Measurements from ENCODE around the gene CSNK1G1.

CSNK1G1 gene

GRCh38 chr15:64143276-64143675 lies 212.7 kb downstream of the CSNK1G1 start:
- H3K4me3 ChIP-seq (ENCODE audit: low read depth, low read length), result no peak overlapping the region
- TF ChIP-seq CTCF (IDR thresholded peaks at IDR 0.05; ENCODE audit: low read depth, low read length) (no peak), POLR2A (IDR thresholded peaks at IDR 0.05; ENCODE audit: extremely low read depth, insufficient read length) (no peak)
- no peak for DNase-seq (ENCODE audit: low read depth)

GRCh38 chr15:64141798-64142512 lies 214.0 kb downstream of the CSNK1G1 start:
- DNase-seq (ENCODE audit: low read depth), result no peak
- TF ChIP-seq MYC (IDR thresholded peaks at IDR 0.05; ENCODE audit: low read depth, low read length), result no peak
- TF ChIP-seq POLR2A (IDR thresholded peaks at IDR 0.05; ENCODE audit: extremely low read depth, insufficient read length), result no peak
- TF ChIP-seq CTCF (IDR thresholded peaks at IDR 0.05; ENCODE audit: low read depth, low read length), result no peak
- TF ChIP-seq, protein P1, sequence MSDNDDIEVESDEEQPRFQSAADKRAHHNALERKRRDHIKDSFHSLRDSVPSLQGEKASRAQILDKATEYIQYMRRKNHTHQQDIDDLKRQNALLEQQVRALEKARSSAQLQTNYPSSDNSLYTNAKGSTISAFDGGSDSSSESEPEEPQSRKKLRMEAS (IDR thresholded peaks at IDR 0.05; ENCODE audit: low read depth, low read length), result no peak
- no peak overlapping the region for H3K4me3 ChIP-seq (ENCODE audit: low read depth, low read length)

DNA sequence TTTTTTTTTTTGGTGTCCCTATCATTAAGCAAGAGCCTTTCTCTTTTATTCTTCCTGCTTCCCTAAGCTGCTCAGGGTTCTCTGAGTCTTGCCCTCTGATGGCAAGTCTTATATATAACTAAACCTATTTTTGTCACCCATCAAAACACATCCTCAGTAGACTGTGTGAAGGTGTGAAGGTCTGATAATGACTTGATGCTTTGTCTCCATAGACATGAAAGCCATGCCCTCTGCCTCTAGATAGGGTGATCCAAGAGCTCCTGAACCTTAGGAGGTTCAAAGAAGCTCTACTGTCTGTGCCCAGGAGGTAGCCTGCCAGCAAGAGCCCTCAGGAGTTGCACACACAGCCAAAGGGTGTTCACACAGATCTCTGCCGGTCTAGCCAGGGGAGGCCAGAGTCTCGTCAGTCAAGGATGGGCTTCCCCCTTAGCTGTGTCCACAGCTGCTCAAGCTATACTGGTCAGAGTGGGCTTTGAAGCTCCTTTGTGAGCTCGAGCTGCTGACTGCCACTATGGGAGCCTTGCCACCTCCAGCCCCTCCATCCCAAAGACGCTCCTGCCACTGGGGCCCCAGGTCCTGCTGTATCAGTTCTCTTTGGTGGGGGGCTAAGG lies 217.5 kb downstream of the CSNK1G1 start:
- TF ChIP-seq, protein P1 (IDR thresholded peaks at IDR 0.05; ENCODE audit: low read depth, low read length), result no peak
- no peak for TF ChIP-seq MYC (IDR thresholded peaks at IDR 0.05; ENCODE audit: low read depth, low read length)
- TF ChIP-seq CTCF (IDR thresholded peaks at IDR 0.05; ENCODE audit: low read depth, low read length), result no peak
- TF ChIP-seq POLR2A (IDR thresholded peaks at IDR 0.05; ENCODE audit: extremely low read depth, insufficient read length), result no peak
- no peak for DNase-seq (ENCODE audit: low read depth)
- no peak overlapping the region for H3K4me3 ChIP-seq (ENCODE audit: low read depth, low read length)

GRCh38 chr15:64137226-64137833 lies 218.6 kb downstream of the CSNK1G1 start:
- TF ChIP-seq CTCF (IDR thresholded peaks at IDR 0.05; ENCODE audit: low read depth, low read length) (peak; percentile 1), POLR2A (IDR thresholded peaks at IDR 0.05; ENCODE audit: extremely low read depth, insufficient read length) (no peak)

GRCh38 chr15:64136347-64136746 lies 219.6 kb downstream of the CSNK1G1 start:
- no peak for TF ChIP-seq POLR2A (IDR thresholded peaks at IDR 0.05; ENCODE audit: extremely low read depth, insufficient read length)
- no peak for TF ChIP-seq CTCF (IDR thresholded peaks at IDR 0.05; ENCODE audit: low read depth, low read length)
- no peak for TF ChIP-seq MYC (IDR thresholded peaks at IDR 0.05; ENCODE audit: low read depth, low read length)
- TF ChIP-seq, protein P1 (IDR thresholded peaks at IDR 0.05; ENCODE audit: low read depth, low read length), result no peak
- H3K4me3 ChIP-seq (ENCODE audit: low read depth, low read length), result no peak overlapping the region
- no peak for DNase-seq (ENCODE audit: low read depth)

More at GRCh38 chr15:64137226-64137833, 218.6 kb downstream of the CSNK1G1 start:
- DNase-seq (ENCODE audit: low read depth), result no peak
- H3K4me3 ChIP-seq (ENCODE audit: low read depth, low read length), result no peak overlapping the region

All from NB4 (cell line).